ENCODE measurements around the gene FAM120A. TPM values are rescaled to one million over a fixed set of nuclear protein-coding genes. Genes with fewer than 3 reads are reported as not detected.

Gene FAM120A
- total and polyA plus RNA-seq, 11 donors = 37.9 to 123 (median 113) TPM

GRCh38 chr9:93590609-93591234 lies 139.2 kb downstream of the FAM120A start:
- H3K27me3 ChIP-seq = no peaks in the 10 kb centered on the region
- peaks cover 0 to 90% (median 59%) of the 10 kb centered on the region in 12 donors for H3K4me1 ChIP-seq
- no peaks in the 10 kb centered on the region for H3K9me3 ChIP-seq
- no peak overlapping the region for H3K4me3 ChIP-seq
- DNase-seq = no peak
- TF ChIP-seq POLR2A (IDR thresholded peaks at IDR 0.05) (no peak), CTCF (IDR thresholded peaks at IDR 0.05) (no peak)
- peak overlapping the region in 1 of 12 donors; percentile 15 for H3K27ac ChIP-seq
- ATAC-seq = no peak
- no peaks in the 10 kb centered on the region for H3K36me3 ChIP-seq
- intact Hi-C loops (cut with DNase I) = no loop called here
- 68 to 71% (median 69%) methylated on average over 7 to 8 of the region's 8 CpGs for WGBS, 4 donors

GRCh38 chr9:93591301-93592007 lies 140.0 kb downstream of the FAM120A start:
- no peak overlapping the region for H3K4me3 ChIP-seq
- WGBS, 4 donors = 54 to 69% (median 66%) methylated on average over 13 of the region's 13 CpGs
- H3K27ac ChIP-seq = peak overlapping the region in 1 of 12 donors; percentile 15
- ATAC-seq (peak in 1 of 4 donors; percentile 13), DNase-seq (no peak)
- peaks cover 0 to 83% (median 52%) of the 10 kb centered on the region in 12 donors for H3K4me1 ChIP-seq
- no peaks in the 10 kb centered on the region for H3K27me3 ChIP-seq
- intact Hi-C loops (cut with DNase I) = no loop called here
- no peaks in the 10 kb centered on the region for H3K9me3 ChIP-seq
- no peaks in the 10 kb centered on the region for H3K36me3 ChIP-seq
- TF ChIP-seq CTCF (IDR thresholded peaks at IDR 0.05) (no peak), POLR2A (IDR thresholded peaks at IDR 0.05) (no peak)

- intact Hi-C loops (cut with DNase I) = no loop called here
- ATAC-seq = no peak
- DNase-seq = no peak
- H3K27ac ChIP-seq = peak overlapping the region in 1 of 12 donors; percentile 15
- H3K4me3 ChIP-seq = no peak overlapping the region
- 93 to 95% (median 94%) methylated on average over 8 of the region's 8 CpGs for WGBS, 4 donors
- H3K9me3 ChIP-seq = no peaks in the 10 kb centered on the region
- no peaks in the 10 kb centered on the region for H3K36me3 ChIP-seq
- TF ChIP-seq CTCF (IDR thresholded peaks at IDR 0.05) = no peak
- H3K4me1 ChIP-seq = peaks cover 0 to 76% (median 48%) of the 10 kb centered on the region in 12 donors
- no peaks in the 10 kb centered on the region for H3K27me3 ChIP-seq
These were observed 140.6 kb downstream of the FAM120A start for GRCh38 chr9:93592008-93592642.

- DNase-seq (no peak), ATAC-seq (peak in 1 of 4 donors; percentile 8)
- Histone ChIP-seq H3K4me1 (peaks cover 0 to 74% (median 48%) of the 10 kb centered on the region in 12 donors), H3K27me3 (no peaks in the 10 kb centered on the region), H3K27ac (no peak overlapping the region), H3K9me3 (no peaks in the 10 kb centered on the region), H3K36me3 (no peaks in the 10 kb centered on the region), H3K4me3 (no peak overlapping the region)
- intact Hi-C loops (cut with DNase I) = no loop called here
- 76 to 88% (median 76%) methylated on average over 1 to 2 of the region's 2 CpGs for WGBS, 4 donors
- no peak for TF ChIP-seq POLR2A (IDR thresholded peaks at IDR 0.05)
- peak in 2 of 12 donors; percentile 9 to 13 for TF ChIP-seq CTCF (IDR thresholded peaks at IDR 0.05)
These were observed 141.1 kb downstream of the FAM120A start for GRCh38 chr9:93592643-93593021.
